ENCODE results near the gene ZNF335. TPM values are rescaled to one million over a fixed set of nuclear protein-coding genes. Genes with fewer than 3 reads are reported as not detected.
"Not testable (repeated sequence)": the region's sequence is repeated elsewhere in the genome, so short reads cannot be mapped to it uniquely, and the experiment has no call there.

Gene ZNF335
- polyA plus RNA-seq, 3 donors: 6.9 to 11.0 (median 7.4) TPM

DNA sequence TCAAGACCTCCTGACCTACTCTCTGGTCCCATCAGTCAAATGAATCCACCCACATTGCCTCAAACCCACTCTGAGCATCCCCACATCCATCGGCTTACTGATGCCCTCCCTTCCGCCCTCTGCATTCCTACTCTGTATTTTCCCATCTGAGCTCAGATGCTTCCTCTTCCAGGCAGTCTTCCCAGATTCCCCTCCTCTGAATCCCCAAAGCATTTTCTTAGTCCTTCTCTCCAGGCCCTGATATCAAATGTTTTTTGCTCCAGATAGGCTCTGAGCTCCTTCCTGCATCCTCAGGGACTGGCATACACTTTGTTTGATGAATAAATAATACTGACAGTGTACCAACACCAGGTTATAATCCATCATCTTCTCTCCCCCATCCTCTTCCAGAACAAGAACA lies 63.9 kb downstream of the ZNF335 start:
- 92 to 100% (median 99%) methylated on average over 2 of the region's 2 CpGs for WGBS, 3 donors
- no peak overlapping the region for H3K27ac ChIP-seq (ENCODE audit: low read depth, low read length)

DNA sequence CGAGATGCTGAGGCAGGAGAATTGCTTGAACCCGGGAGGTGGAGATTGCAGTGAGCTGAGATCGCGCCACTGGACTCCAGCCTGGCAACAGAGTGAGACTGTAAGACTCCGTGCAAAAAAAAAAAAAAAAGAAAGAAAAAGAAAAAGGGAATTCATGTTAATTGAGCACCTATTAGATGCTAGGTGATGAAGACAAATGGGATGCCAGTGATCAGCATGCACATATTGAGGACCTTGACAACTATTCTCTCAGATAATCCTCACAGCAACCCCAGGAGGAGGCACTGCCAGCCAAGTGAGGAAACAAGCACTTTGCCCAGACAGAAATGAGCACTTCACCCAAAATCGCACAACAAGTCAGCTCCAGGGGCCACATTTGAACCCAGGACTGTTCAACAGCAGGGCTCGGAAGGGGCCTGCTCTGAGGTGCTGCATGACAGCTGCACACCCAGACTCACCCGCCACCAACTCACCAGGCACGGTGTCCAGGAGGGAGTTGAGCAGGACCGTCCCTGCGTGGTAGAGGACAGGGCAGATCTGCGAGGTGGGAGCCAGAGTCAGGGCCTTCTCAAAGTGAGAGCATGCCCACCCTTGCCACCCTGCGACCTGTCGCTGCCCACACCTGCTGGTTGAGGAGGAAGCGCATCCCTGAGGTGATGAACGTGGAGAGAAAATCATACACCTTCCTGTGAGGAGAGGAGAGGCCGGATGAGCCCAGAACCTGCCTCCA lies 64.6 kb downstream of the ZNF335 start:
- 94 to 97% (median 94%) methylated on average over 17 of the region's 17 CpGs for WGBS, 3 donors
- no peak overlapping the region for H3K27ac ChIP-seq (ENCODE audit: low read depth, low read length)

DNA sequence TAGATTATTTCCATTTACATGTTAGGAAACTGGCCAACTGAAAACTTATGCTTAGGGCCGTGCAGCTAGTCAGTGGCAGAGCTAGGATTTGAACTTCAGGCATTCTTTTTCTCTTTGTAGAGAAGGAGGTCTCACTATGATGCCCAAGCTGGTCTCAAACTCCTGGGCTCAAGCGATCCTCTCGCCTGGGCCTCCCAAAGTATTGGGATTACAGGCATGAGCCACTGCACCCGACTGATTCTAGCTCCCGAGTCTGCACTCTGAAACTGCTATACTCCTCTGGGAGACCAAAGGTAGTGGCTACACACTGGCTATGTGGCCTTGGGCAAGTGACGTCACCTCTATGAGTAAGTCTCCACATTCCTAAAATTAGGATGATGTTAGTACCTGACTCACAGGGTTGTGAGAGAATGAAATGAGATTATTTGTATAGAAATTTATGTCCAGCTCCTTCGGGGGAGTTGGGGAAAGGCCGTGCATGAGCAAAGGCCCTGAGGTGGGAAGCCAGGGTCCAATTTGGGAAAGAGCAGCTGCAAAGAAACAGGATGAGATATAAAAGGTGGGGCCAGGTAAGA lies 66.4 kb downstream of the ZNF335 start:
- 85 to 90% (median 87%) methylated on average over 8 of the region's 8 CpGs for WGBS, 3 donors
- no peak overlapping the region for H3K27ac ChIP-seq (ENCODE audit: low read depth, low read length)

DNA sequence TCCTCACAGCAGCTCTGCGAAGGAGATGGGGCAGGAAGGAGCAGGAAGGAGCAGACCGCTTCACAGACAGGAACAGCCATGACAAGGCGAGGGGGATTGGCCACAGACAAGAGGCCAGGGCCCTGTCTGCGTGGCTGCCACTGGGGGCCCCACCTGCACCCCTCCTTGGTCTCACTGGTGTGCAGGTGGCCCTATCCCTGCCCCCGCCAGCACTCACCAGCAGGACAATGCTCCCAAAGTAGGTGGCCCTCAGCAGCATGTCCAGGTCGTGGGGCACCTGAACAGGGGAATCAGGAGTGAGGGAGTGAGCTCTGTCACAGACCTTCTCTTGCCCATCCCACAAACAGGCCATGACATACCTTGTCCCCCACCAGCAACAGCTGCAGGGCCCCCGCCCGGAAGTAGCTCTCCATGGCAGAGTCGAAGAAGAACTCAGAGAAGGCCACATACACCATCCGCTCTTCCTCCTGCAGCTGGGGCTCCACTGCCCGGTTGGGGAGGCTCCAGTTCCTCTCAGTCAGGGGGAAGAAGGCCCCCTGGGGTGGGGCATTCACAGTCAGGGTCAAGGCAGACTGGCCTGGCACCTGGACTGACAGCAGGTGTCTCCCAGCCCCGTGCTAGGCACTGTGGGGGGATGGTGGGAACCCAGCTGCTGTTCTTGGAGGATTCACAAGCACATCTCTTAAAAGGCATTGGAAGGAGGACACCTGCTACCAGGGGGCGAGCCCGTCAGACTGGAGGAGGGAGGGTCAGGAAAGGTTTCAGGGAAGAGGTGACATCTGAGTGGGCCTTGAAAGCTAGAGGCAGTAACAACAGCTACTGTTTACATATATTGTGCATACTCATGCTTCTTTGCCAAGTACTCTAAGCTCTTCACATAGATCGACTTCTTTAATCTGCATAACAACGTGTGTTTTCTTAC lies 67.2 kb downstream of the ZNF335 start:
- WGBS, 3 donors: 79 to 83% (median 80%) methylated on average over 16 of the region's 16 CpGs
- no peak overlapping the region for H3K27ac ChIP-seq (ENCODE audit: low read depth, low read length)

DNA sequence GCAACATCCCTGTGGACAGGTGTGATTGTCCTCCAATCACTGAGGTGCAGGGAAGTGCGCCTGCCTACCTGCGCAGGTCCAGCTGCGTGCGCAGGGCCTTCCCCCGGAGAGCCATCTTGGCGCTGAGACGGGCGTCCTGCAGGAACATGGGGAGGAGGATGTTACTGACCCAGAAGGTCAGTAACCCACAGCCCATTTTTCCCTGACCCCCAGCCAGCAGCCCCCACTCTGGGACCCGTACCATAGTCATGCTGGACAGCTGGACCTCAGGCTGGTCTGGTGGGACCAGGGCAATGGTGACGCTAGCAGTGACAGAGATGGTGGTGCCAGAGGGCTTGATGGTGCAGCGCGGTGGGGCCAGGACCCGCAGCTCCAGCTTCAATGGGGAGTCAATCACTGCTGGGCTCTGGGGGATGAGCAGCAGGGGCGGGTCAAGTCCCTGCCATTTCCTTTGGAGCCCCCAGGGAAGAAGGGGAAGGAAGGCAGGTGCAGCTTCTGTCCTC lies 69.8 kb downstream of the ZNF335 start:
- no peak overlapping the region for H3K27ac ChIP-seq (ENCODE audit: low read depth, low read length)
- WGBS, 3 donors: 92 to 96% (median 92%) methylated on average over 14 of the region's 14 CpGs

DNA sequence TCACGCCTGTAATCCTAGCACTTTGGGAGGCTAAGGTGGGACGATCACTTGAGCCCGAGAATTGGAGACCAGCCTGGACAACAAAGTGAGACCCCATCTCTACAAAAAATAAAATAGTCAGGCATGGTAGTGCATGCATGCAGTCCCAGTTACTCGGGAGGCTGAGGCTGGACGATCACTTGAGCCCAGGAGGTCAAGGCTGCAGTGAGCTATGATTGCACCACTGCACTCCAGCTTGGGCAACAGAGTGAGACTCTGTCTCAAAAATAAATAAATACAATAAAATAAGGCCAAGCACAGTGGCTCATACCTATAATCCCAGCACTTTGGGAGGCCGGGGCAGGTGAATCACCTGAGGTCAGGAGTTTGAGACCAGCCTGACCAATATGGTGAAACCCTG lies 70.7 kb downstream of the ZNF335 start:
- WGBS, 3 donors: 82 to 96% (median 96%) methylated on average over 6 of the region's 6 CpGs
- not testable (repeated sequence) for H3K27ac ChIP-seq (ENCODE audit: low read depth, low read length)

DNA sequence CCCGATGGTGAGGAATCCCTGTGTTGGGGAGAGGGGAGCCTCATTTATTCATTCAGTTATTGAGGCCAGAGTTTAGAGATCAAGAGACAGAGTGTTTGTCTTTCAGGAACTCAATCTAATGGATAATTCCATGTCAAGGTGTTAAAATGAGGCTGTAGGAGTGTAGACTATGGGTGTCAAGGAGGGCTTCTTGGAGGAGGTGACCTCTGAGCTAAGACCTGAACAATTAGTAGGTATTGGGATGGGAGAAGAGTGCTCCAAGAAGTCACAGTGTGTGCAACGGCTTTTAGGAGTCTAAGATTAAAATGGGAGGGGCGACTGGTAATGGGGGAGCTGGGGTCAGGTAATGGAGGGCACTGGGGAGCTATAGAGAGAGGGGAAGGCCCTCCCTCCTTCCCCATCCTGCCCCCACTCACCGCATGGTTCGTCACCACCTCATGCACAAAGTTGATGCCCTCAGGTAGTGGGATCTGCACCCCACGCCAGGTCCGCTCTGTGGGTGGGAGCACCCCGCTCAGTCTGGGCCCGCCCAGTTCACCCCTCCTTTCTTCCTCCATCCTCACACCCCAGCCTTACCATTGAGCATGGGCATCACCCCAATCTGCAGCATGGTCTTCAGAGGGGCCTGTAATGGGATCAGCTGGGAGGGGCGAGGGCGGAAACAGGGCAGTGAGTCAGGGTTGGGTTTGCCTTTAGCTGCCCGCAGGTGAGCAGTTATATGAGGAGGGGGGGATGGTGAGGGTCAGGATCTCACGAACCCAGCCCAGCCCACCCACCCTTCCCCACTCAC lies 72.8 kb downstream of the ZNF335 start:
- H3K27ac ChIP-seq (ENCODE audit: low read depth, low read length): no peak overlapping the region
- 86 to 91% (median 88%) methylated on average over 13 of the region's 13 CpGs for WGBS, 3 donors

Other genes with a start within 250 kb of the ZNF335 start
- not detected for gene SPINT4, start 249.9 kb downstream of the ZNF335 start, polyA plus RNA-seq
- gene WFDC3, start 180.3 kb downstream of the ZNF335 start, polyA plus RNA-seq: 1 to 10 TPM in 1 of 3 donors, under 1 TPM in 1, not detected in 1; 0.32 to 1.0 TPM
- 10 to 100 TPM; 15.8 to 37.1 (median 24.4) TPM for gene DNTTIP1, start 180.2 kb downstream of the ZNF335 start, polyA plus RNA-seq
- gene UBE2C, start 159.6 kb downstream of the ZNF335 start, polyA plus RNA-seq: 1 to 10 TPM in 2 of 3 donors, under 1 TPM in 1; 0.55 to 3.5 (median 1.1) TPM
- gene TNNC2, start 144.9 kb downstream of the ZNF335 start, polyA plus RNA-seq: 1 to 10 TPM; 3.0 to 3.3 (median 3.0) TPM
- 10 to 100 TPM in 2 of 3 donors, 1 to 10 TPM in 1; 9.2 to 50.9 (median 48.6) TPM for gene SNX21, start 138.4 kb downstream of the ZNF335 start, polyA plus RNA-seq
- 10 to 100 TPM; 16.6 to 28.5 (median 21.7) TPM for gene ACOT8, start 114.8 kb downstream of the ZNF335 start, polyA plus RNA-seq
- gene ZSWIM3, start 114.6 kb downstream of the ZNF335 start, polyA plus RNA-seq: 1 to 10 TPM in 2 of 3 donors, under 1 TPM in 1; 0.90 to 1.1 (median 1.0) TPM
- gene ZSWIM1, start 91.0 kb downstream of the ZNF335 start, polyA plus RNA-seq: 1 to 10 TPM; 2.5 to 4.0 (median 3.0) TPM
- gene SPATA25, start 84.6 kb downstream of the ZNF335 start, polyA plus RNA-seq: 1 to 10 TPM; 1.0 to 2.7 (median 1.1) TPM
- gene NEURL2, start 81.0 kb downstream of the ZNF335 start, polyA plus RNA-seq: 1 to 10 TPM; 3.2 to 8.0 (median 4.6) TPM
- gene CTSA, start 80.9 kb downstream of the ZNF335 start, polyA plus RNA-seq: 100 to 1,000 TPM in 1 of 3 donors, 10 to 100 TPM in 2; 46.4 to 116 (median 82.4) TPM
- 100 to 1,000 TPM; 113 to 308 (median 276) TPM for gene PLTP, start 60.0 kb downstream of the ZNF335 start, polyA plus RNA-seq
- gene PCIF1, start 37.5 kb downstream of the ZNF335 start, polyA plus RNA-seq: 10 to 100 TPM; 18.6 to 28.2 (median 25.8) TPM
- gene MMP9, start 36.7 kb upstream of the ZNF335 start, polyA plus RNA-seq: 10 to 100 TPM in 2 of 3 donors, under 1 TPM in 1; 0.79 to 16.6 (median 12.8) TPM
- 1 to 10 TPM in 1 of 3 donors, under 1 TPM in 2; 0.39 to 1.3 (median 0.56) TPM for gene SLC12A5, start 57.0 kb upstream of the ZNF335 start, polyA plus RNA-seq
- gene NCOA5, start 117.8 kb upstream of the ZNF335 start, polyA plus RNA-seq: 10 to 100 TPM in 2 of 3 donors, 1 to 10 TPM in 1; 9.4 to 14.3 (median 14.1) TPM
- 10 to 100 TPM; 15.6 to 39.4 (median 21.1) TPM for gene CD40, start 146.1 kb upstream of the ZNF335 start, polyA plus RNA-seq